HEK293 (cell line): ENCODE results near the gene MOCS2.

Experiments
- CTCF ChIA-PET: fragments of 350-600 bp; formaldehyde crosslinking; extraction: SDS; loops from one replicate; lab custom pipeline; 2021; ENCODE audit warnings: antibody characterized with exemption; lab: Yijun Ruan, JAX
- POLR2A ChIA-PET: fragments of 300-600 bp; formaldehyde crosslinking; extraction: SDS; loops from one replicate; lab custom pipeline; 2020; ENCODE audit warnings: antibody characterized with exemption, inconsistent platforms; lab: Yijun Ruan, JAX
- H3K27ac ChIP-seq: fragments of 200-500 bp; sonication (Bioruptor generic); 2 replicates; pipeline ENCODE4 v1.5.1; 2014; ENCODE audit warnings: low read depth, low read length, control low read depth, inconsistent platforms; ENCODE audit errors: extremely low read depth
- H3K36me3 ChIP-seq, 2 experiments: fragments of 200-500 bp in 1 of 2; sonication (Bioruptor generic) in 1 of 2; 1 replicate in 1 of 2; 2 replicates in 1 of 2; pipeline ENCODE4 v1.5.1; 2014 to 2017; ENCODE audit warnings: inconsistent platforms in 2 of 2, low read length in 2 of 2; ENCODE audit not compliant: control insufficient read depth in 2 of 2, insufficient read depth in 1 of 2
- H3K4me1 ChIP-seq: fragments of 200-500 bp; sonication (Bioruptor generic); 2 replicates; pipeline ENCODE4 v1.5.1; 2014; ENCODE audit warnings: mild to moderate bottlenecking, low read length, inconsistent platforms; ENCODE audit not compliant: control insufficient read depth, insufficient read depth
- H3K4me3 ChIP-seq: 2 replicates; pipeline ENCODE4 v1.5.1; 2011; ENCODE audit warnings: low read depth, mild to moderate bottlenecking, control low read depth, low read length, moderate library complexity
- H3K9me3 ChIP-seq: fragments of 200-500 bp; sonication (Bioruptor generic); 2 replicates; pipeline ENCODE4 v1.5.1; 2014; ENCODE audit warnings: low read depth, low read length, inconsistent platforms; ENCODE audit not compliant: control insufficient read depth, insufficient read depth
- EGR2 ChIP-seq: fragments of 450-650 bp; formaldehyde crosslinking; IDR thresholded peaks from 2 replicates; pipeline ENCODE4 v1.5.1; 2016; ENCODE audit warnings: low read depth, missing biosample characterization, missing genetic modification characterization
- GLI4 ChIP-seq: fragments of 450-650 bp; formaldehyde crosslinking; IDR thresholded peaks from 2 replicates; pipeline ENCODE4 v1.5.1; 2016; ENCODE audit warnings: missing biosample characterization, missing genetic modification characterization
- KLF1 ChIP-seq: fragments of 450-650 bp; formaldehyde crosslinking; IDR thresholded peaks from 2 replicates; pipeline ENCODE4 v1.5.1; 2016; ENCODE audit warnings: missing biosample characterization, missing genetic modification characterization
- KLF10 ChIP-seq: fragments of 450-650 bp; IDR thresholded peaks from 2 replicates; pipeline ENCODE4 v1.5.1; 2018; ENCODE audit warnings: missing biosample characterization, mild to moderate bottlenecking, missing genetic modification characterization
- KLF8 ChIP-seq: fragments of 450-650 bp; formaldehyde crosslinking; IDR thresholded peaks from 2 replicates; pipeline ENCODE4 v1.5.1; 2016; ENCODE audit warnings: missing biosample characterization, missing genetic modification characterization
- PRDM1 ChIP-seq: fragments of 450-650 bp; formaldehyde crosslinking; IDR thresholded peaks from 2 replicates; pipeline ENCODE4; 2016; ENCODE audit warnings: missing biosample characterization, missing genetic modification characterization
- SCRT1 ChIP-seq: fragments of 450-650 bp; formaldehyde crosslinking; IDR thresholded peaks from 2 replicates; pipeline ENCODE4 v1.5.1; 2016; ENCODE audit warnings: missing biosample characterization, missing genetic modification characterization, borderline replicate concordance
- SP7 ChIP-seq: fragments of 450-650 bp; formaldehyde crosslinking; IDR thresholded peaks from 2 replicates; pipeline ENCODE4 v1.5.1; 2016; ENCODE audit warnings: missing biosample characterization, missing genetic modification characterization
- ZBTB17 ChIP-seq: fragments of 450-650 bp; formaldehyde crosslinking; IDR thresholded peaks from 2 replicates; pipeline ENCODE4 v1.5.1; 2016; ENCODE audit warnings: missing biosample characterization, missing genetic modification characterization
- ZBTB20 ChIP-seq: fragments of 450-650 bp; formaldehyde crosslinking; IDR thresholded peaks from 2 replicates; pipeline ENCODE4 v1.5.1; 2016; ENCODE audit warnings: missing biosample characterization, missing genetic modification characterization
- ZBTB48 ChIP-seq: fragments of 450-650 bp; formaldehyde crosslinking; IDR thresholded peaks from 2 replicates; pipeline ENCODE4 v1.5.1; 2016; ENCODE audit warnings: missing biosample characterization, missing genetic modification characterization
- ZFP41 ChIP-seq: fragments of 450-650 bp; formaldehyde crosslinking; IDR thresholded peaks from 2 replicates; pipeline ENCODE4 v1.5.1; 2016; ENCODE audit warnings: missing biosample characterization, missing genetic modification characterization, borderline replicate concordance
- ZNF114 ChIP-seq: fragments of 450-650 bp; formaldehyde crosslinking; IDR thresholded peaks from 2 replicates; pipeline ENCODE4 v1.5.0; 2017; ENCODE audit warnings: missing biosample characterization, missing genetic modification characterization
- ZNF169 ChIP-seq: fragments of 450-650 bp; formaldehyde crosslinking; IDR thresholded peaks from 2 replicates; pipeline ENCODE4 v1.5.1; 2016; ENCODE audit warnings: missing biosample characterization, missing genetic modification characterization
- ZNF175 ChIP-seq: fragments of 450-650 bp; formaldehyde crosslinking; IDR thresholded peaks from 2 replicates; pipeline ENCODE4 v1.5.1; 2016; ENCODE audit warnings: missing biosample characterization, missing genetic modification characterization
- ZNF184 ChIP-seq: fragments of 450-650 bp; IDR thresholded peaks from 2 replicates; pipeline ENCODE4 v1.5.1; 2018; ENCODE audit warnings: missing biosample characterization, mild to moderate bottlenecking, missing genetic modification characterization
- ZNF24 ChIP-seq: fragments of 450-650 bp; formaldehyde crosslinking; IDR thresholded peaks from 2 replicates; pipeline ENCODE4 v1.5.1; 2016; ENCODE audit warnings: missing biosample characterization, missing genetic modification characterization
- ZNF473 ChIP-seq: fragments of 450-650 bp; formaldehyde crosslinking; IDR thresholded peaks from 2 replicates; pipeline ENCODE4 v1.5.1; 2017; ENCODE audit warnings: missing biosample characterization, missing genetic modification characterization
- ZNF514 ChIP-seq: fragments of 450-650 bp; formaldehyde crosslinking; IDR thresholded peaks from 2 replicates; pipeline ENCODE4 v1.5.1; 2016; ENCODE audit warnings: missing biosample characterization, missing genetic modification characterization
- ZNF600 ChIP-seq: fragments of 450-650 bp; formaldehyde crosslinking; IDR thresholded peaks from 2 replicates; pipeline ENCODE4 v1.5.1; 2016; ENCODE audit warnings: missing biosample characterization, missing genetic modification characterization
- ZNF707 ChIP-seq: fragments of 450-650 bp; formaldehyde crosslinking; IDR thresholded peaks from 2 replicates; pipeline ENCODE4 v1.5.1; 2016; ENCODE audit warnings: missing biosample characterization, missing genetic modification characterization
- ZNF747 ChIP-seq: fragments of 450-650 bp; formaldehyde crosslinking; IDR thresholded peaks from 2 replicates; pipeline ENCODE4 v1.5.1; 2016; ENCODE audit warnings: missing biosample characterization, missing genetic modification characterization
- ZNF768 ChIP-seq: fragments of 450-650 bp; formaldehyde crosslinking; IDR thresholded peaks from 2 replicates; pipeline ENCODE4 v1.5.1; 2018; ENCODE audit warnings: missing biosample characterization, mild to moderate bottlenecking, missing genetic modification characterization
- ZNF785 ChIP-seq: fragments of 450-650 bp; formaldehyde crosslinking; IDR thresholded peaks from 2 replicates; pipeline ENCODE4 v1.5.1; 2016; ENCODE audit warnings: missing biosample characterization, missing genetic modification characterization
- ZNF791 ChIP-seq: fragments of 450-650 bp; formaldehyde crosslinking; IDR thresholded peaks from 2 replicates; pipeline ENCODE4 v1.5.1; 2016; ENCODE audit warnings: missing biosample characterization, missing genetic modification characterization
- ZSCAN23 ChIP-seq: fragments of 450-650 bp; formaldehyde crosslinking; IDR thresholded peaks from 2 replicates; pipeline ENCODE4 v1.5.1; 2016; ENCODE audit warnings: missing biosample characterization, missing genetic modification characterization
- TF ChIP-seq, protein P1 (sequence below): fragments of 450-650 bp; formaldehyde crosslinking; IDR thresholded peaks from 2 replicates; pipeline ENCODE4 v1.5.1; 2016; ENCODE audit warnings: missing biosample characterization, missing genetic modification characterization, low read depth
- TF ChIP-seq, protein P2 (sequence below): fragments of 450-650 bp; formaldehyde crosslinking; IDR thresholded peaks from 2 replicates; pipeline ENCODE4 v1.5.1; 2016; ENCODE audit warnings: missing biosample characterization, missing genetic modification characterization, low read depth
- TF ChIP-seq, protein P3 (sequence below): fragments of 450-650 bp; formaldehyde crosslinking; IDR thresholded peaks from 2 replicates; pipeline ENCODE4 v1.5.1; 2017; ENCODE audit warnings: missing biosample characterization, missing genetic modification characterization
- TF ChIP-seq, protein P4 (sequence below): fragments of 450-650 bp; formaldehyde crosslinking; IDR thresholded peaks from 2 replicates; pipeline ENCODE4 v1.5.1; 2016; ENCODE audit warnings: missing biosample characterization, missing genetic modification characterization

Gene MOCS2

DNA sequence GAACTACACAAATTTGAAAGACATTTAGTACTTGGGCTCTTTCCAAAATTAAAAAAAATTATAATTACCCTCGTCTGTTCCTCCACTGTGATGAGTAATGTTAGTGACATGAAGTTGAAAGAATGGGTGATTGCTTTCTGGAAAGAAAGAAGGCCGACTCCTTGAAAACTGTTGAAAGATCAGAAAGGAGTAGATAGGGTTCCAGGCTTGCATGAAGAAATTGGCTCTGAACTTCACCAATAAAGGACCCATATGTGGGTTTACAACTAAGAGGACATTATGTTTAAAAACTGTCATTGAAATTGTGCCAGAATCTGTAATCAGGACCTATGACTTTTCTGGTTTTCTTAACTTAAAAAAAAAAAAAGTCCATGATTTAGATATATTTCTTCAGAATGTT lies 20.7 kb upstream of the MOCS2 start:
- H3K9me3 ChIP-seq, result no peaks in the 10 kb centered on the region
- no peak for TF ChIP-seq ZNF600 (tag by site-specific recombination)
- no peak for TF ChIP-seq SP7 (tag by site-specific recombination)
- TF ChIP-seq ZNF169 (tag by site-specific recombination), result no peak
- no peak for TF ChIP-seq KLF1
- TF ChIP-seq ZSCAN23 (tag by site-specific recombination), result no peak
- no peak for TF ChIP-seq ZBTB48 (tag by site-specific recombination)
- TF ChIP-seq PRDM1, result no peak
- no peak for TF ChIP-seq ZNF747 (tag by site-specific recombination)
- TF ChIP-seq, protein P1, sequence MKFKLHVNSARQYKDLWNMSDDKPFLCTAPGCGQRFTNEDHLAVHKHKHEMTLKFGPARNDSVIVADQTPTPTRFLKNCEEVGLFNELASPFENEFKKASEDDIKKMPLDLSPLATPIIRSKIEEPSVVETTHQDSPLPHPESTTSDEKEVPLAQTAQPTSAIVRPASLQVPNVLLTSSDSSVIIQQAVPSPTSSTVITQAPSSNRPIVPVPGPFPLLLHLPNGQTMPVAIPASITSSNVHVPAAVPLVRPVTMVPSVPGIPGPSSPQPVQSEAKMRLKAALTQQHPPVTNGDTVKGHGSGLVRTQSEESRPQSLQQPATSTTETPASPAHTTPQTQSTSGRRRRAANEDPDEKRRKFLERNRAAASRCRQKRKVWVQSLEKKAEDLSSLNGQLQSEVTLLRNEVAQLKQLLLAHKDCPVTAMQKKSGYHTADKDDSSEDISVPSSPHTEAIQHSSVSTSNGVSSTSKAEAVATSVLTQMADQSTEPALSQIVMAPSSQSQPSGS (tag by site-specific recombination), result no peak
- no peak for TF ChIP-seq ZNF473 (tag by site-specific recombination)
- no peak for TF ChIP-seq ZNF768 (tag by site-specific recombination)
- ChIA-PET POLR2A (no interaction called here), CTCF (no interaction called here)
- no peaks in the 10 kb centered on the region for H3K36me3 ChIP-seq
- H3K4me3 ChIP-seq, result no peak overlapping the region
- no peak overlapping the region for H3K27ac ChIP-seq
- H3K4me1 ChIP-seq, result no peaks in the 10 kb centered on the region

DNA sequence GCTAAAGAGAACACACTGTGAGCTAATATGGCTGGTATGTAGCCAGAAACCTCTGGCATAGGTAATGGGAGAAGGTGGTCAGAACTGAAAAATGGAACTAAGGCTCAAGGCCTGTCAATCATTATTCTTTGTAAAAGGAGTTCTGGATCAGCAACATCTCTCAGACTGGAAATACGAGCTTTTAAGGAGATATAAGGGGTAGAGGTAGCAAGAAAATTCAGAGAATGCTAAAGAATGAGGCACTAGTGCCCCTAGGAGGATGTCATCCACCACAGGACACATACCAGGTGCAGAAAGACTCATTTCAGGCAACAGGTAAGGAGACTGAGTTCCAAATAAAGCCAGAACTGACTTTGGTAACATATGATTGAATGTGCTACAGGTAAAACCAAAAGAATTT lies 18.9 kb upstream of the MOCS2 start:
- Histone ChIP-seq H3K27ac (no peak overlapping the region), H3K4me1 (no peaks in the 10 kb centered on the region), H3K36me3 (no peaks in the 10 kb centered on the region), H3K4me3 (no peak overlapping the region), H3K9me3 (no peaks in the 10 kb centered on the region)
- no peak for TF ChIP-seq ZBTB17 (tag by site-specific recombination)
- no peak for TF ChIP-seq ZNF184
- TF ChIP-seq ZFP41 (tag by site-specific recombination), result no peak
- no peak for TF ChIP-seq ZBTB20 (tag by site-specific recombination)
- no peak for TF ChIP-seq ZNF473 (tag by site-specific recombination)
- TF ChIP-seq ZNF791 (tag by site-specific recombination), result no peak
- TF ChIP-seq ZNF24 (tag by site-specific recombination), result no peak
- TF ChIP-seq, protein P2, sequence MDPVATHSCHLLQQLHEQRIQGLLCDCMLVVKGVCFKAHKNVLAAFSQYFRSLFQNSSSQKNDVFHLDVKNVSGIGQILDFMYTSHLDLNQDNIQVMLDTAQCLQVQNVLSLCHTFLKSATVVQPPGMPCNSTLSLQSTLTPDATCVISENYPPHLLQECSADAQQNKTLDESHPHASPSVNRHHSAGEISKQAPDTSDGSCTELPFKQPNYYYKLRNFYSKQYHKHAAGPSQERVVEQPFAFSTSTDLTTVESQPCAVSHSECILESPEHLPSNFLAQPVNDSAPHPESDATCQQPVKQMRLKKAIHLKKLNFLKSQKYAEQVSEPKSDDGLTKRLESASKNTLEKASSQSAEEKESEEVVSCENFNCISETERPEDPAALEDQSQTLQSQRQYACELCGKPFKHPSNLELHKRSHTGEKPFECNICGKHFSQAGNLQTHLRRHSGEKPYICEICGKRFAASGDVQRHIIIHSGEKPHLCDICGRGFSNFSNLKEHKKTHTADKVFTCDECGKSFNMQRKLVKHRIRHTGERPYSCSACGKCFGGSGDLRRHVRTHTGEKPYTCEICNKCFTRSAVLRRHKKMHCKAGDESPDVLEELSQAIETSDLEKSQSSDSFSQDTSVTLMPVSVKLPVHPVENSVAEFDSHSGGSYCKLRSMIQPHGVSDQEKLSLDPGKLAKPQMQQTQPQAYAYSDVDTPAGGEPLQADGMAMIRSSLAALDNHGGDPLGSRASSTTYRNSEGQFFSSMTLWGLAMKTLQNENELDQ (tag by site-specific recombination), result no peak
- TF ChIP-seq KLF8 (tag by site-specific recombination), result no peak
- no peak for TF ChIP-seq EGR2 (tag by site-specific recombination)
- CTCF ChIA-PET, result no interaction called here
- POLR2A ChIA-PET, result no interaction called here

DNA sequence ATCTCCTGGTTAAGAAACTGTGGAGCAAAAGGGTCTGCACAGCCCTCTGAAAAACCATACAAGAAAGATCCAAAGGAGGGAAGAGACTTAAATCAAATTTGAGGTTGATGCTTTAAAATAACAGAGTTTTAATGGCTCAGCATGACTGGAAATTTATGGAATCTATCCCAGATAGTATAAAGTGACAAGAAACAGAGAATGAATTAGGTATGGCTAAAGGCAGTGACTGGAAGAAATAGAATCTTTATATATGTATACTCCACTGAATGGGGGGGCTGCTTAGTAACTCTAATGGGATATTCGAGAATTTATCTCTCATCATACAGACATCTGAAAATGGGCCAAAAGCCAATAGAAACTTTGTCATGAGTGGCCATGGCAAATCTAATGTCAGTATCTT lies 17.6 kb upstream of the MOCS2 start:
- Histone ChIP-seq H3K4me1 (no peaks in the 10 kb centered on the region), H3K4me3 (no peak overlapping the region), H3K36me3 (no peaks in the 10 kb centered on the region), H3K27ac (no peak overlapping the region), H3K9me3 (no peaks in the 10 kb centered on the region)
- ChIA-PET POLR2A (no interaction called here), CTCF (interaction anchor here (0.7 kb wide), 1 partner anchor 12 kb away, joined by 3 read pairs; no protein-coding TSS in a partner anchor)
- TF ChIP-seq, protein P3, sequence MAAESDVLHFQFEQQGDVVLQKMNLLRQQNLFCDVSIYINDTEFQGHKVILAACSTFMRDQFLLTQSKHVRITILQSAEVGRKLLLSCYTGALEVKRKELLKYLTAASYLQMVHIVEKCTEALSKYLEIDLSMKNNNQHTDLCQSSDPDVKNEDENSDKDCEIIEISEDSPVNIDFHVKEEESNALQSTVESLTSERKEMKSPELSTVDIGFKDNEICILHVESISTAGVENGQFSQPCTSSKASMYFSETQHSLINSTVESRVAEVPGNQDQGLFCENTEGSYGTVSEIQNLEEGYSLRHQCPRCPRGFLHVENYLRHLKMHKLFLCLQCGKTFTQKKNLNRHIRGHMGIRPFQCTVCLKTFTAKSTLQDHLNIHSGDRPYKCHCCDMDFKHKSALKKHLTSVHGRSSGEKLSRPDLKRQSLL (tag by site-specific recombination), result no peak
- TF ChIP-seq GLI4 (tag by site-specific recombination) (no peak), ZNF175 (tag by site-specific recombination) (no peak), ZNF514 (tag by site-specific recombination) (no peak), ZNF24 (tag by site-specific recombination) (no peak), ZNF707 (tag by site-specific recombination) (no peak), SCRT1 (no peak), ZNF791 (tag by site-specific recombination) (no peak), KLF10 (tag by site-specific recombination) (no peak), ZNF114 (tag by site-specific recombination) (no peak), ZNF785 (tag by site-specific recombination) (no peak)
- TF ChIP-seq, protein P4, sequence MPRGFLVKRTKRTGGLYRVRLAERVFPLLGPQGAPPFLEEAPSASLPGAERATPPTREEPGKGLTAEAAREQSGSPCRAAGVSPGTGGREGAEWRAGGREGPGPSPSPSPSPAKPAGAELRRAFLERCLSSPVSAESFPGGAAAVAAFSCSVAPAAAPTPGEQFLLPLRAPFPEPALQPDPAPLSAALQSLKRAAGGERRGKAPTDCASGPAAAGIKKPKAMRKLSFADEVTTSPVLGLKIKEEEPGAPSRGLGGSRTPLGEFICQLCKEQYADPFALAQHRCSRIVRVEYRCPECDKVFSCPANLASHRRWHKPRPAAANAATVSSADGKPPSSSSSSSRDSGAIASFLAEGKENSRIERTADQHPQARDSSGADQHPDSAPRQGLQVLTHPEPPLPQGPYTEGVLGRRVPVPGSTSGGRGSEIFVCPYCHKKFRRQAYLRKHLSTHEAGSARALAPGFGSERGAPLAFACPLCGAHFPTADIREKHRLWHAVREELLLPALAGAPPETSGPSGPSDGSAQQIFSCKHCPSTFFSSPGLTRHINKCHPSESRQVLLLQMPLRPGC (tag by site-specific recombination), result no peak
